Suprapubic skin (tissue), 4 donors: ENCODE measurements around the gene MYD88.

Experiments
- CTCF ChIP-seq, 2 donors: fragments of 200-600 bp in 1 of 2; fragments of 450-650 bp in 1 of 2; sonication (generic) in 1 of 2; IDR thresholded peaks; one replicate each; pipeline ENCODE4 v1.5.1; 2016 to 2019; ENCODE audit warnings: antibody characterized with exemption in 2 of 2, mild to moderate bottlenecking in 1 of 2, moderate library complexity in 1 of 2
- EP300 ChIP-seq: sonication (generic); formaldehyde crosslinking; IDR thresholded peaks from one replicate; pipeline ENCODE4 v1.6.1; 2017; ENCODE audit warnings: antibody characterized with exemption
- POLR2A ChIP-seq, 2 donors: fragments of 450-650 bp; IDR thresholded peaks; one replicate each; pipeline ENCODE4 v1.6.1; 2017; ENCODE audit warnings: antibody characterized with exemption in 2 of 2, mild to moderate bottlenecking in 2 of 2, moderate library complexity in 2 of 2
- POLR2AphosphoS5 ChIP-seq, 3 donors: sonication (generic); formaldehyde crosslinking; IDR thresholded peaks; one replicate each; pipeline ENCODE4 v1.6.1; 2017; ENCODE audit warnings: antibody characterized with exemption in 3 of 3

- TF ChIP-seq CTCF (IDR thresholded peaks at IDR 0.05) (no peak), POLR2A (IDR thresholded peaks at IDR 0.05) (no peak), POLR2AphosphoS5 (IDR thresholded peaks at IDR 0.05) (no peak), EP300 (no peak)
Measured at GRCh38 chr3:38173834-38174418, 35.5 kb downstream of the MYD88 start.
